Hepatocyte (in vitro differentiated cells): ENCODE data around the gene PEMT. TPM values are rescaled to one million over a fixed set of nuclear protein-coding genes. Genes with fewer than 3 reads are reported as not detected.

Experiments used
- DNase-seq: peaks from one replicate; pipeline ENCODE4 v3.0.0-alpha.2; 2016; ENCODE audit warnings: low spot score
- H2AFZ ChIP-seq: fragments of 200-600 bp; sonication (generic); 2 replicates; pipeline ENCODE4 v1.6.0; 2016; ENCODE audit warnings: antibody characterized with exemption, mild to moderate bottlenecking
- H3K27ac ChIP-seq: fragments of 200-600 bp; sonication (generic); 2 replicates; pipeline ENCODE4 v1.5.1; 2016; ENCODE audit warnings: mild to moderate bottlenecking
- H3K27me3 ChIP-seq: fragments of 200-600 bp; sonication (generic); 2 replicates; pipeline ENCODE4 v1.6.1; 2016
- H3K36me3 ChIP-seq: fragments of 200-600 bp; sonication (generic); replicated peaks from 2 replicates; pipeline ENCODE4 v1.5.1; 2016; ENCODE audit warnings: low read depth; ENCODE audit not compliant: insufficient read depth
- H3K4me1 ChIP-seq: fragments of 200-600 bp; sonication (generic); 2 replicates; pipeline ENCODE4 v1.5.1; 2016; ENCODE audit warnings: mild to moderate bottlenecking, moderate library complexity; ENCODE audit not compliant: insufficient read depth
- H3K4me2 ChIP-seq: fragments of 200-600 bp; sonication (generic); 2 replicates; pipeline ENCODE4 v1.6.0; 2016
- H3K4me3 ChIP-seq: fragments of 200-600 bp; sonication (generic); 2 replicates; pipeline ENCODE4 v1.5.1; 2016; ENCODE audit warnings: mild to moderate bottlenecking
- H3K79me2 ChIP-seq: fragments of 200-600 bp; sonication (generic); 2 replicates; pipeline ENCODE4 v1.6.0; 2017; ENCODE audit warnings: mild to moderate bottlenecking
- H3K9me2 ChIP-seq: fragments of 200-600 bp; sonication (generic); replicated peaks from 2 replicates; pipeline ENCODE4 v1.6.0; 2017; ENCODE audit warnings: mild to moderate bottlenecking; ENCODE audit not compliant: insufficient read depth
- H3K9me3 ChIP-seq: fragments of 200-600 bp; sonication (generic); 2 replicates; pipeline ENCODE4 v1.5.1; 2016; ENCODE audit warnings: low read depth, mild to moderate bottlenecking
- H4K20me1 ChIP-seq: fragments of 200-600 bp; sonication (generic); 2 replicates; pipeline ENCODE4 v1.6.0; 2016; ENCODE audit warnings: mild to moderate bottlenecking; ENCODE audit not compliant: insufficient read depth, poor library complexity, severe bottlenecking
- EZH2 ChIP-seq: fragments of 200-600 bp; sonication (generic); IDR thresholded peaks from 2 replicates; pipeline ENCODE4 v1.6.1; 2016; ENCODE audit warnings: antibody characterized with exemption, mild to moderate bottlenecking, borderline replicate concordance
- EZH2phosphoT487 ChIP-seq: fragments of 200-600 bp; sonication (generic); IDR thresholded peaks from one replicate; pipeline ENCODE4 v1.6.1; 2018; ENCODE audit warnings: antibody characterized with exemption, mild to moderate bottlenecking, low read depth, moderate library complexity; ENCODE audit not compliant: unreplicated experiment, severe bottlenecking
- WGBS: methylation state at CpG from one replicate; pipeline ENCODE4 v1.1.6; 2016; ENCODE audit warnings: low lambda C conversion rate; ENCODE audit errors: missing lambda C conversion rate; 5-methylcytosine and 5-hydroxymethylcytosine counted together
- polyA plus RNA-seq: library from polyadenylated mRNA; unstranded; fragments of >200 nt; fragmentation: Nextera tagmentation; extraction: Ambion mirVana; gene quantifications from 2 replicates; pipeline ENCODE4 v1.2.1, GENCODE V29; 2016
- total RNA-seq: library from RNA; depleted of rRNA; stranded (reverse); fragments of >200 nt; gene quantifications from 2 replicates; pipeline ENCODE4 v1.2.3, GENCODE V29; 2014
- TF ChIP-seq, protein P1 (sequence below): fragments of 200-600 bp; sonication (generic); IDR thresholded peaks from 2 replicates; pipeline ENCODE4 v1.5.1; 2016; ENCODE audit warnings: antibody characterized with exemption, mild to moderate bottlenecking; ENCODE audit not compliant: poor library complexity

PEMT gene
- total and polyA plus RNA-seq, 2 experiments from 2014 or later = 50.1 to 70.4 TPM

DNA sequence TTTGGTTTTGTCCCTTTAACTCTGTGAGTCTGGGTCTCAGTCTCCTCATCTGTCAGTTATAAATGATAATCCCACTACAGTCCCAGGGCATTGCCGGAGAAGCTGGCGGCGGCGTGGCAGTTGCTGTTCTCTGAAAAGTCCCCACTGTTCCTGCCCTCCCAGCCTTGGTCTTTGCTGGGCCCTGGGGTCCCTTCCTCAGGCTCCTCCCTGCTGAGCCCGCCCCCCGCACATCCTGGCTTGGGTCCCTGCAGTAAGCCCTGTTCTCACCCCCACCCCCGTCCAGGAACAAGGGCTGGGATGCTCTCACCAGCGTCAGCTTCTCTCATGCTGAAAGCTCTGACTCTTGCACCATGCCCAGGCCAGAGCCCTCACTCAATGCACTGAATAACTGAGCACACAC is 35.3 kb upstream of the PEMT start:
- Histone ChIP-seq H3K27me3 (no peaks in the 10 kb centered on the region), H2AFZ (no peak overlapping the region), H4K20me1 (no peaks in the 10 kb centered on the region), H3K4me1 (no peaks in the 10 kb centered on the region), H3K9me2 (no peaks in the 10 kb centered on the region), H3K27ac (no peak overlapping the region), H3K9me3 (no peaks in the 10 kb centered on the region), H3K4me2 (no peak overlapping the region), H3K36me3 (no peaks in the 10 kb centered on the region), H3K4me3 (no peak overlapping the region), H3K79me2 (no peaks in the 10 kb centered on the region)
- TF ChIP-seq EZH2 (no peak), EZH2phosphoT487 (no peak)
- TF ChIP-seq, protein P1, sequence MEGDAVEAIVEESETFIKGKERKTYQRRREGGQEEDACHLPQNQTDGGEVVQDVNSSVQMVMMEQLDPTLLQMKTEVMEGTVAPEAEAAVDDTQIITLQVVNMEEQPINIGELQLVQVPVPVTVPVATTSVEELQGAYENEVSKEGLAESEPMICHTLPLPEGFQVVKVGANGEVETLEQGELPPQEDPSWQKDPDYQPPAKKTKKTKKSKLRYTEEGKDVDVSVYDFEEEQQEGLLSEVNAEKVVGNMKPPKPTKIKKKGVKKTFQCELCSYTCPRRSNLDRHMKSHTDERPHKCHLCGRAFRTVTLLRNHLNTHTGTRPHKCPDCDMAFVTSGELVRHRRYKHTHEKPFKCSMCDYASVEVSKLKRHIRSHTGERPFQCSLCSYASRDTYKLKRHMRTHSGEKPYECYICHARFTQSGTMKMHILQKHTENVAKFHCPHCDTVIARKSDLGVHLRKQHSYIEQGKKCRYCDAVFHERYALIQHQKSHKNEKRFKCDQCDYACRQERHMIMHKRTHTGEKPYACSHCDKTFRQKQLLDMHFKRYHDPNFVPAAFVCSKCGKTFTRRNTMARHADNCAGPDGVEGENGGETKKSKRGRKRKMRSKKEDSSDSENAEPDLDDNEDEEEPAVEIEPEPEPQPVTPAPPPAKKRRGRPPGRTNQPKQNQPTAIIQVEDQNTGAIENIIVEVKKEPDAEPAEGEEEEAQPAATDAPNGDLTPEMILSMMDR = no peak
- 87% methylated on average over 8 of the region's 8 CpGs for WGBS
- no peak for DNase-seq

DNA sequence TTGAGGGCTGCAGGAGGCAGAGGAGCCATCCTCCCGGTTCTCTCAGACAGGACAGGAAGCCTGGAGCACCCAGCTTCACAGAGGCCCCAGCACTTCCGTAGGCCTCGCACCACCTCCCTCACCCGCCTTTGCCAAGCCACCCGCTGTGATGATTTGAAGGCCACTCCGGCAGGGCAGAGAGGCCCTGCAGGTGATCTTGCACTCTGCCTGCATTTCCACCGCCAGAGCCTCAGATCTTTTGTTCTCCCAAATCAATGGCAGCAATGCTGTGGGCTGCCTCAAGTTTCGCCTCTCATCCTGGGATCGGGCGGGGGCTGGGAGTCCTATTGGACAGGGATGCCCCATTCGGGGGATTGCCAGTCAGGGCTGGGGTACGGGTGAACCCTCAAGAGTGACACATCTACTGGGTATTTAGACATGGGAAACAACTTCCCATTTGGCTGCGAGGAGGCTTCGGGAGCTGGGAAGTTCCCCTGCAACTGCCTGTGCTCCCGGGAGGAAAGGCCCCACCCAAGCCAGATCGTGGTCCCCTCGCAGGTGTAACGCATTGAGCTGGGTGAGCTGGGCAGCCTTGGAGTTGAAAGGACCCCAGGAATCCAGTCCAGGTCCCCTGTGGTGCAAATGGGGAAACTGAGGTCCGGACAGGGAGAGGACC is 34.8 kb upstream of the PEMT start:
- no peaks in the 10 kb centered on the region for H3K36me3 ChIP-seq
- TF ChIP-seq EZH2 = no peak
- TF ChIP-seq EZH2phosphoT487 = no peak
- TF ChIP-seq, protein P1 = no peak
- no peaks in the 10 kb centered on the region for H3K27me3 ChIP-seq
- no peak overlapping the region for H3K4me2 ChIP-seq
- 63% methylated on average over 19 of the region's 19 CpGs for WGBS
- H3K4me3 ChIP-seq = no peak overlapping the region
- H3K9me3 ChIP-seq = no peaks in the 10 kb centered on the region
- no peak for DNase-seq
- no peaks in the 10 kb centered on the region for H3K4me1 ChIP-seq
- H3K79me2 ChIP-seq = no peaks in the 10 kb centered on the region
- no peaks in the 10 kb centered on the region for H4K20me1 ChIP-seq
- H2AFZ ChIP-seq = no peak overlapping the region
- H3K27ac ChIP-seq = no peak overlapping the region
- no peaks in the 10 kb centered on the region for H3K9me2 ChIP-seq

DNA sequence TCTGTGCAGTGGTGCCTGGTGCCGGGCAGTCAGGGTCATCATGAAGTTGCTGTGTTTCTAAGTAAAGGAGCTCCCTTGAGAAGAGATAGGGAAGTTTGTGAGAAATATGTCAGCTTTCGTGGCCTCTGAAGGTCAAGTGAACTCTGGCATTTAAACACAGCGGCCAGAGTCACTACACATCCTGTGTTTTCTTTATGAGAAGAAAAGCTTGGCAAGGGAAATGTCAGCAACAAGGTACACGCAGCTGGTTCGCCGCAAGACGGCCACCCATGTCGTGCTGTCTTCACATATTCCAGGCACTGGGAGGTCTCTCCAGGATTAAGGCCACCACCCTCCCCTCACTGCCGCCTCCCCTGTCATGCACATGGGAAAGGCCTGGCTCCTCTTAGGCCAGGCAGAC is 33.2 kb upstream of the PEMT start:
- Histone ChIP-seq H3K4me1 (no peaks in the 10 kb centered on the region), H3K36me3 (no peaks in the 10 kb centered on the region), H3K4me3 (no peak overlapping the region), H3K79me2 (no peaks in the 10 kb centered on the region), H2AFZ (no peak overlapping the region), H3K27me3 (no peaks in the 10 kb centered on the region), H3K9me3 (no peaks in the 10 kb centered on the region), H3K4me2 (no peak overlapping the region), H3K27ac (no peak overlapping the region), H3K9me2 (no peaks in the 10 kb centered on the region), H4K20me1 (no peaks in the 10 kb centered on the region)
- TF ChIP-seq, protein P1 = no peak
- TF ChIP-seq EZH2phosphoT487 = no peak
- no peak for TF ChIP-seq EZH2
- WGBS = 64% methylated on average over 9 of the region's 9 CpGs
- no peak for DNase-seq
